HG03565 (cell line): ENCODE data around the gene PLXNA4.
"Not testable (repeated sequence)": the region's sequence is repeated elsewhere in the genome, so short reads cannot be mapped to it uniquely, and the experiment has no call there.

Experiments
- ATAC-seq: cut with Tn5 transposase; IDR thresholded peaks from one replicate; pipeline ENCODE4 v1.9.1; 2021; ENCODE audit warnings: mild to moderate bottlenecking, moderate library complexity; ENCODE audit not compliant: unreplicated experiment

PLXNA4 gene

DNA sequence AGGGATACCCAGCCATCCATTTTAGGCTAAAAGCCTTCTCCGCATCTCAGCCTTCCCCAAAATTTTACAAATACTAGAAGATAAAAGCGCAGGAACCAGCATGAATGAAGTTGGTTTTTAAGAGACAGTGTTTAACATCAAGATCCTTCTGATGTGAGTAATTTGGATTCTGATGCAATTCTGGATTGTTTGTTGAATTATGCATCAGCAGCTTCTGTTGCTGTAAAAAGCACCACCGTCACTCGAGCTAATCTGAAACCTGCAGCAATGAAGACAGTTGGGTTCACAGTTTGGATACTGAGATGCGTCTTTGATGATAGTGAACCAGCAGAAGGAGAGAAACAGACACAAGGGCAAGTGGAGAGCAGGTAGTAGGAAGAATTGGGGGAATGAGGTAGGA lies 179.2 kb downstream of the PLXNA4 start:
- ATAC-seq = no peak

DNA sequence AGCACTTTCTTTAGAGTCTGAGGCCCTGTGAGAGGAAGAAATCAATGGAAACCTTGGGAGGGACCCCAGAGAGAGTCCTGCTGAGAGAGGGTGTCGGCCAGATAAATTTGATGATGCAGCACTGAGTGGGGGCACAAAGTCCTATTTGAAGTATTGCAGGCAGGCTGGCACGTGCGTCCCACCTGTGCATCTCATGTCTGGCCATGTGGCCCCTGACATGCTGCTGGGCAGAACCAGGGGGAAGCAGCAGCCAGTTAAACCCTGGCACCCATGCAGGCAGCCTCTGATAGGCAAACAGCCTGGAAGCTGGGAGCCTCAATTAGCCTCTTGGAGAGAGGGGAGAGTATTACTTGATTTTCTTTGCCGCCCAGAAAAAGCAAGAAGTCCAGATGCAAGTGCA lies 180.9 kb downstream of the PLXNA4 start:
- ATAC-seq = no peak

DNA sequence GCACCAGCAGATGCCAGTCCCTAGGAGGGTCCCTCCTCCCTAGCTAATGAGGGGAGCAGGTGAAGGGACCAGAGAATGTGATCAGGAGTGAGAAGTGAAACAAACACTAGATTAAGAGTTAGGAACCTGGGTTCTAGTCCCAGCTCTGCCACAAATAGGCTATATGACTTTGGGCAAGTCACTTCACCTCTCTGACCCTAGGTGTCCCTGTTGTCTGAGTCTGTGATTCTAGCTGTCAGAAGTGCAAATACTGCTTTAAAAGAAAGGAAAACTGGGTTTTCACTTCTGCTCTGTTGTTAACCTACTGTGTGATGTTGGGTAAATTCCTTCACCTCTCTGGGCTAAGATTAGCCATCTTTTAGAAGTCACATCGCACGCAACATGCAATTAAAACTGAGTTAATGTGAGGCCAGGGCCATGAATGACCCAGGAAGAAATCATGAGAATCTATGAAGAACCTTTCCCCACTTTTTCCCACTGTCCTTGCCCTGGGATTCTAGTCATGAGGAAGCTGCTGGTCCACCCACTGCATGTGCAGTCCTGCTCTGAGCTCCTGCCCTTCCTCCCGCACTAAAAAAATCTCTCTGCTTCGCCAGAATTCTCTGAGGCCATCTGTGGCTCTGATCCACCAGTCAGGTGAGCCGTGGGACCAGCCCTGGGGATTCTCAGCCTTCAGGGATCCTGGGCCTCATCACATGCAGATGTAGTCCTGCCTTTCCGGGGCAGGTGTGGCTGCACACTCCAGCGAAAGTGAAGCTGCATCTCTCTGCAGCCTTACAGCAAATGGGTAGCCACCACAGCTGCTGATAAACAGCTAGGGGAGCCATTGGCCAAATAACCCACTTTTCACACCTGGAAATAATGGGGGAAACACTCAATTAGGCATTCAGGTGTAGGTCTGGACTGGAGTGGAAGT lies 181.7 kb downstream of the PLXNA4 start:
- no peak for ATAC-seq

DNA sequence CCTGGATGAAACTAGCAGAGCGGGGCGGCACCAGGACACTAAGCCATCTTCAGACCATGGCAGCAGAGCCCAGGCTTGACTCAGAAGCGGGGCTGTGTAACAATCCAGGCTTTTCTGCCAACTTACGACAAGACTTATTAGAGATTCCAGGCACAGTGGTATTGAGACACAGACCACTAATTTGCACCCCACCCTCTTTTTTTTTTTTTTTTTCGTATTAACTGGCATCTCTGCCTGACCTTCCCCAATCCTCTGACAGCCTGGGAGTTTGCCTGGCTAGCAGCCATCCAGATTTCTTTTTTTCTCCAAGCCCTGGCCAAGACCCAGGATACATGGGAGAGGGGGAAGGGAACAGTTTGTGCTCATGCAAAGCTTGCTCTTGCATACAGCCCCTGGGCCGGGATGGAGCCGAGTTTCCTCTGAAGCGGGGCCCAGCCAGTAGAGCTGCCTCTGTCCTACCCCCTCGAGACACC lies 182.4 kb downstream of the PLXNA4 start:
- no peak for ATAC-seq

DNA sequence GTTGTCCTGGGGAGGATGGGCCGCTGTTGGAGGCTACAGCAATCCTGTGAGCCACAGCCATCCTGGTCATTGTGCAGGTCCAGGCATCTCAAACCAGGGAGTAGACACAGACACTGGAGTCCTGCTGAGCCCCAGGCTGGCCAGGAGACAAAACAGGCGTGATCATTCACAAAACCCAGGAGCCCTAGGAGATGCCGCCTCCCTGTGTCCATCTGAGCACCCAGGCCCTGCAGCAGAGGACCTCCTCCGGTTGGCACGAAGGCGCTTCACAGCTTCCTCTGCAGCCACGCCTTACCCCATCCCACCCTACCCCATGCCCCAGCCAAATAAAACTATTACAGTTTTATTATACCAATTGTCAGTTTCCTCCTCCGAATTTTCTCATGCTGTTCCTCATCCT lies 183.6 kb downstream of the PLXNA4 start:
- no peak for ATAC-seq

DNA sequence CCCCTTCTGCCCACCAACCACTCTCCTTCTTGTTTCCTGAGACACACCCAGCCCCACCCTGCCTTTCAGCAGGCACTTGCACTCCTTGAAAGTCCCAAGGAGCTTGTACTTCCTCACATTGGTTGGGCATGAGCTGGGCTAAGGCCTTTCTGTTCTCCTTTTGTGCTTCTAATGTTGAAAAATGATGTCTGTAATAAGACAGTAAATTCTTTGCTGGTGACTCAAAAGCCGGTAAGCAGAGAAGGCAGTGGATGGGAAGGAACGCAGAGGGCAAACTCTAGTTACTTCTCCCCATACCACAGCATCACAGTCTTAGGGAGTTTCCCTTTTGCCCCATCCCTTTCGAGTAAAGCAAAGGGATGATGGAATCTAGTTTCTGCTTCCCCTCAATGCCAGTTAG lies 185.6 kb downstream of the PLXNA4 start:
- ATAC-seq = no peak

DNA sequence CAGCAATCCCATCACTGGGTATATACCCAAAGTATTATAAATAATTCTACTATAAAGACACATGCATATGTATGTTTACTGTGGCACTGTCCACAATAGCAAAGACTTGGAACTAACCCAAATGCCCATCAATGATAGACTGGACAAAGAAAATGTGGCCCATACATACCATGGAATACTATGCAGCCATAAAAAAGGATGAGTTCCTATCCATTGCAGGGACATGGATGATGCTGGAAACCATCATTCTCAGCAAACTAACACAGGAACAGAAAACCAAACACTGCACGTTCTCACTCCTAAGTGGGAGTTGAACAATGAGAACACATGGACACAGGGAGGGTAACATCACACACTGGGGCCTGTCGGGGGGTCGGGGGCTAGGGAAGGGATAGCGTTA lies 186.2 kb downstream of the PLXNA4 start:
- ATAC-seq = not testable (repeated sequence)

DNA sequence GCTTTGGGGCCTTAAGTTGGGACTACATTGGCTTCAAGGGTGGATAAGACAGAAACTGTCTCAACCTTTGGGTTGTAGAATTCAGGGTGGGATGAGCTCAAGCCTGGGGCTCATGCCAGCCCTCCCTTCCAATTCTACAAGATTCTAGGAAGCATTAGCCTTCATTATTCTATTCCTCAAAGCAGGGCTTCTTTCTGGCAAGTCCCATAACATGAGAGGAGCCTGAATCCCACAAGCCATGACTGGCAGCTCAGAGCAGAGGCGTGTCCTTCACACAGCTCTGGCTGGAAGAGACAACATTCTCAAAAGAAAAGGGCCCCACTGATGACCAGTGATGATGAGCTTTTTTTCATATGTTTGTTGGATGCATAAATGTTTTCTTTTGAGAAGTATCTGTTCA lies 187.6 kb downstream of the PLXNA4 start:
- ATAC-seq = no peak

DNA sequence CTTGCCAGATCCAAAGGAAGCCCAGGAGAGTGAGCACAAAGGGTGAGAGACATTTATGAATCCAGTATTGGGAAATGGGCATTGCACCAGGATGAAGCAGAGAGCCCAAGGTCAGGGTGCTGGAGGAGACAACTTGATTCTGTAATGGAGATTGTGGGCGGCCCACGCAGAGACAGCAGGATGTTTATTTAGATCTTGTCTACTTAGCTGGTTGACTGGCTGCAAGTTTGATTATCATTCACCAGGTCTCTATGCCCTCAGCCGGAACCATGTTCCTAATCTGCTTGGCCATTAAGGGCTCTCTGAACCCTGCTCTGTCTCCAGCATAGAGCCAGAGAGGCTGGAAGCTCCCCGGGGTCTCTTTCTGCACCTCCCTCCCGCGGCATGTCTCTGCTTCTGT lies 188.7 kb downstream of the PLXNA4 start:
- ATAC-seq = no peak

DNA sequence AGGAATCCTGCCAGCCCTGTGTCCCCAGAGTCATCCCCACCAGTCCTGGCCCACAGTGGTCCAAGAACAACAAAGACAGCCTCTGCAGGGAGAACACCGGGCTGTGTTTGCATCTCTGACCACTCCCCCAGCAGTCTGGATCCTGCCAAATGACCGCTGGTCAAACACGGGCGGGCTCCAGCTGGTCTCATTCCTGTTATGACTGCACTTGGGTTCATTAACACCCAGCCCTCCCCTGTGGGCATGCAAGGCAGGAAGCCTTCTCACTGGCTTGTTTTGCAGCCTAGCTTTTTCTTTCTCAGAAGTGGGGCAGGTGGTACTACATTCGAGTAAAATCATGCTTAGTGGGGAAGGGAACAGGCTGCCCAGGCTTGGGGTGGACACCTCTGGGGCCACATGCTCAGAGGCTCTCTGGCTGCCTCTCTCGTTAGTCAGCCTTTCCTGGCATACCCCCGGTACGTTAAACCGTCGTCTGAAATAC lies 190.0 kb downstream of the PLXNA4 start:
- ATAC-seq = no peak

DNA sequence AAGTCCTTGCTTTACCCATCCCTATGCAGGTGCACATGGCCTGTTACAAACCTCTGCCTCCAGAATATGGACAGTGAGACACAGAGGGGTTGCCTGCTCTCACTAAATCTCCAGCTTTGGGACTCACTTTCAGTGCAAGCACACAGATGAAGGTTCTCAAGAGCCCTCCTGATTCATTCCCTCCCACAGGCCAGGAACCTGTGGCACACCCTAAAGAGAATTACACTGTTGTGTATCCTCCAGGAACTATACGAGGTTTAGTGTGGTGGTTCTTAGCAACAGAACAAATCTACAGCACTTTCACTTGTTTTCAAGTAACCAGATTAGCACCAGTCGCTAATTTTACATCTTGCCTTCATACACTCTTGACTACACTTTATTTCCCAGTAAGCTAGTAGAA lies 192.3 kb downstream of the PLXNA4 start:
- no peak for ATAC-seq

DNA sequence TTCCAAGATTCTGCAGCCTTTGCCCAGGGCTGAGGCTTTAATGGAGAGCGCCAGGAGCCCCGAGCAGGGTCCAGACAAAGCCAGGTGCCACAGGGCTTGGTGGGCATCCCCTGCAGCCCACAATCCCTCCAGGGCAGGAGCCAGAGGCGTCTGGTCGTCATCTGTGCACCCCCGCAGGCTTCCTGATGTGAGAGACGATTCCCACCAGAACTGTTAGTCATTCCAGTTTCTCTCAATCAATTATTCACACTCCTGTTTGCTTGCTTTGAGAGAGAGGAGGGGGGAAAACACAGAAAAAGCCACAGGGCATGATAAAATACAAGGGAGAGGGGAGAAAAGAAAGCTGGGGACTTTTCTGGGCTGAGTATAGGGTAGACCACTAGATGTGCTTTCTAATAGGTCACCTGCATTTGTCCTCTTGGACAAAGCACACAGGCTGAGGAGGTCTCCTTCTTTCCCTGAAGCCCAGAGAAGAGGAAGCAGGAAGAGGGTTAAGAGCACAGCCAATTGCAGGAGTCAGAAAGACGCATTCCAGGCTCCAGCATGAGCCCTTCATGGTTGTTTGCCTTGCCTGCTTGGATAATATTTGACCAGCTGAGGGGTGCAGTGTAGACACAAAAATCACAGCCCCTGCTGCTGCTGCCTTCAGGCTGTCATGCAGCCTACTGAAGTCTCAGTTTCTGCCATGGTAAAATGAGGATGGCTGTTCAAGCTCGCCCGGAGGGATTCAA lies 194.4 kb downstream of the PLXNA4 start:
- no peak for ATAC-seq

DNA sequence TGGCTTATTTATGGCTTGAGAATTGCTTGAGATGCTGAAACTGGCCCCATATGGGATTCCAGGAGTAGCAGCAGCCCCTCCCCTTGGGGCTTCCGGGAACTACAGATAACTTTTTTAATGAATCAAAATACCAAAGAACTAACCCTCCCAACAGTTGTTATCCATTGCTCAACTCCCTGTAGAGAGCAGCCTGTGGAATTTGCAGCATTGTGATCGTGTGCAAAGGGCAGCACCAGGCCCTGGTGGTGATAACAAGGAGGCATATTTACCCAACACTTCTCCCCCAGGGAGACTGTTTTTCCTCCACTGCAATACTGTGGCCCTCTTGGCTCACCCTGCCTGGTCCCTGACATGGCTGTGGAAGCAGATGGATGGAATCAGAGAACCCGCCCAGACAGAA lies 196.2 kb downstream of the PLXNA4 start:
- no peak for ATAC-seq

DNA sequence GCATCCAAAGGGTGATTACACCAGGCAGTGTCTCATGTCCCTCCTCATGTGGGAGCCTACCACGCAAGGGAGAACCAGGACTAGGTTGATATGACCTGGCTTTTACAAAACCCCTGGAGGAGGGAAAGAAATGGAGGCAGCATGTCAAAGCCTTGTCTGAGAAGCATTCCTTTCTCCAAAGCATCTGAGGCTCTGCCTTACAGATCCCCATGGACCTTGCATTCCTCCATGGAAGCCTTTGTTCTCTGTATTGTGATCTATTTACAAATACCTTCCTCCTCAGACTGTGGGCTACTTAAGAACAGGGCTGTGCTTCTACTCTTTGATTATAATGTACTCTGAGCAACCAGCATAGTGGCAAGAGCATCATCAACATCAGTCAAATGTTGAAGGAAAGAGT lies 197.0 kb downstream of the PLXNA4 start:
- ATAC-seq = no peak

DNA sequence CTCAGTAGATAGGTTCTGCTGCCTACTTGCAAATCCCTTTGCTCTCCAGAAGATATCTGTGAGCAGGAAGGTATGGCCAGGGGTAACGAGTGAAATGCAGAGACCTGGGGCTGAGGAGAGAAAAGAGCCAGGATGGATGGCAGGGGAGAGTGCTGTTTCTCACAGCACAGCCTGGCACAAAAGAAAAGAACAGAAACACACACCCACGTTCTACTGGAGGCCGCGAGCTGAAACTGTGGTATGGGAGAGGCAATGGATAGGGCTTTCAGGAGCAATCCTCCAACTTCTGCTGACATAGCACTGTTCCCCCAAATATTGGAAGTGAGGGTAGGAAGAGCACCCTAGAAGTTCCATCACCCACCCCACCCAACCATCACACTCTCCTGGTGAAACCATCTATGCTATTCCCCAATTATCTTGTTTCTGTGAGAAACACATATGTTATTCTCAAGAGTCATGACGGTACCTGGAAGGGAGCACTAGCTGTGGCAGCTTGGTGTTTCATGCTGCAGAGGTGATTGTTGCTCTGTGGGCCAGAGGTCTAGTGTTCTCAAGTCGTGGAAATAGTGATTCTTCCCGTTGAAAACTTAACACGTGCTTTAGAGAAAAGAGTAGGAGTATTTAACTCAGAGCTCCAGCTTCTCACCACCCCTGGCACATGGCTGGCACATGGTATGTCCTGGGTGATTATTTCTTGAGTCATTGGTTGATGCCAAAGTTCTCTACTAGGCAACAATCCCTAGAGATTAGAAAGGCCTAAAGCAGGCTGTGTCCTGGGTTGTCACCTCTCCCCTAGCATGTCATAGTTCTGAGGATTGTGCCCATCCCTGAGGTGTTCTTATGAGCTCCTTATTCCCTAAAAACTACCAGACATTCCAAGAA lies 198.3 kb downstream of the PLXNA4 start:
- ATAC-seq = no peak

DNA sequence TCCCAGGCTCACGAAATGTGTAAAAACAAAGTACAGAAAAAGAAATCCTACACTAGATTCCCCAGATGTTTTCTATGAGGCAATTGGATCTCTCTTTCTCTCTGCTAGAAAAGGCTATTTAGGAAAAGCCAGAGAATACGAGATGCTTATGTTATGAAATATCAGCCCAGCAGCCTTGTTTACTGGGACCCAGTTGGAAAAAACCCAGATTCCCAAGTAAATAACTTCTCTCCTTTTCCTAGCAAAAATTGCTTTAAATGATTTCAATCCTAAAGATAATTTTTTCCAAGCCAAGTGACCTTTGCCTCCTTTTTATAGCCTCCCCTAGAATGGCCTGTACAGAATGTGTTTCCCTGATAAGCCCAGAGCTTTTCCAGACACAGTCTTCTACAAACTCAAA lies 199.3 kb downstream of the PLXNA4 start:
- no peak for ATAC-seq

DNA sequence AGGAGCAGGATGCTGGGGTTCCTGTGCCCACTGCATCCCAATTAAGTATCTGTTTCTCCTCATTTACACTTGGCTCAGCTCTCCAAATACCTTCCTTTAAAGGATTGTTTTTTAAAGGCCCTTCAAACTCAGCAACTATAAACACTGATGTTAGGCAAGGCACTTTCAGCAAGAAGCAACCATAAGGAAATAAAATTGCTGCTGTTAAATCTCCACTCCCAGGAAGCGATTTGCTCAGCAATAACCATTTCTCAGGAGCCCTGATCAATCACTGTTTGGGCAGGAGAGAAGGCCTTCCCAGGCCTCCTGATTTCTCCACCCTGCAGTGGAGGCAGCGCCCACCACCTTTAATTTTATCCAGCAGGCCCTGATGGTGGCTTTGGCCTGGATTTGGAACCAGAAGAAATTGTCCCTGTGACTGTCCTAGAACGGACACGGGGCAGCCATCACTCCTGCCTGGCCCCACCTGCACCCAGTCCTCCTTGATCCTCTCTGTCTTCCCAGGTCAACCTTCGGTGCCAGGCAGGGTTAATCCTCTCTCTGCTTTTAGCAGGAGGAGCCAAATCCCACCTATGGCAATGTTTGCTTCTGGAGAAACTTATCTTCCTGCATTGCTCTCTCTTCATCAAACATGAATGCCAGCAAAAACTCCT lies 199.8 kb downstream of the PLXNA4 start:
- no peak for ATAC-seq

DNA sequence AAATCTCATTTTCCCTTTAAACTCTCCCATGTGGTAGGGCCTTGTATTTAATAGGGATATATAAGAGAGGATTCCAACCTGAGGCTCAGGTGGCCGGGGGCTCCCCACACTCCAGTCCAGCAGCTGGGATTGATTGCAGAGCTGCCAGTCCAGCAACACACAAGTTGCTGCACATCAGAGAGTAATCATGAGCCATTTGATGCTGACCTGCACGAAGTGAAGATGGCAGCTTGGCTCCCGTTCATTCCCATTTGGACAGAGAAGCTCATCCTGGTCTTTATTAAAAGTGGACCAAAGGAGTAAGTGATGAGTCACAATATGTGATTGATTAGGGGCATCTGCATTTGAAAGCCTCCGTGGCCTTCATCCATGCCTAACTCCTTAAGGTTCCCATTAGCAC lies 202.4 kb downstream of the PLXNA4 start:
- no peak for ATAC-seq

DNA sequence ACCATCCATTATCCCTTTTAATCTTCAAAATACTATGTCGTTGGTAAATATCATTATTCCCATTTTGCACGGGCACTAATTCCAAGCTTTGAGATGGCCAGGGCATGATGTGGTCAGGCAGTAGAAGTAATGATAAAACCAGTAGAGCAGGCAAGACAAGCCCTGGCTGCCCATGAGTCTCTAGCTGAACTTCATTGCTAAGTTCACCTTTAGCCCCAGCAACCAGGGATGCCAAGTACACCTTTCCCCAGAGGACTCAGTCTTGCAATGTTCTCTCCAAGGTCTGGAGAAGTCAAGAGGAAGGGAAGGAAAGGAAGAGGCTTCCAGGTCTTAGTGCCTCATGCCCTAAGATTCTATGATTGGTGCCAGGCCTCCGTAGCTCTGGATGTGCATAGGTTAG lies 203.2 kb downstream of the PLXNA4 start:
- ATAC-seq = no peak

DNA sequence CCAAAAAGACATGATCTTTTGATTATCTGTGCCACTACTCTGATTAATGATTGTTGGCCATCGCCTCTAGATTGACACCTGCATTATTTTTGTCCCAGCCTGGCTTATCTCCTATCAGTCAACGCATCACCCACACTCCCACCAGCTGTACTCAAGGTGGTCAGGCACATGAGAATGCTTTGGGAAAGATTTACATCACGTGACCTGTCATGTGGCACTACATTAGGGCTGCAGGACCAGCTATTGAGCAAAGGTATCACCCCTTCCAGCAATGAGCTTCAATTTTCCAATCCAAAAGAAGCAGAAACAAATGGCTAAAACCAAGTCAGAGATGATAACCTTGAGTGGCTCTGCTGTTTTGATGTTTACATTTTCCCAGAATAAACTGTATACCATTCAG lies 204.3 kb downstream of the PLXNA4 start:
- no peak for ATAC-seq
